Large intestine (tissue), 12 donors: ENCODE results near the gene LEFTY1. TPM values are rescaled to one million over a fixed set of nuclear protein-coding genes. Genes with fewer than 3 reads are reported as not detected.
"Not testable (repeated sequence)": the region's sequence is repeated elsewhere in the genome, so short reads cannot be mapped to it uniquely, and the experiment has no call there.

ENCODE experiments used
- DNase-seq, 2 donors: peaks; one replicate each; pipeline versions ENCODE4 v3.0.0 to v3.0.0-alpha.2; 2013
- H3K27ac ChIP-seq: one replicate; pipeline ENCODE4 v1.5.1; 2013; ENCODE audit warnings: low read length
- H3K27me3 ChIP-seq: 2 replicates; pipeline ENCODE4 v1.6.1; 2013; ENCODE audit warnings: low read length; ENCODE audit not compliant: control insufficient read depth, insufficient read depth
- H3K36me3 ChIP-seq: 2 replicates; pipeline ENCODE4 v1.6.1; 2013; ENCODE audit warnings: low read length; ENCODE audit not compliant: control insufficient read depth, insufficient read depth
- H3K4me1 ChIP-seq: one replicate; pipeline ENCODE4 v1.6.1; 2013; ENCODE audit warnings: low read length; ENCODE audit not compliant: control insufficient read depth, insufficient read depth
- H3K4me3 ChIP-seq: one replicate; pipeline ENCODE4 v1.5.1; 2013; ENCODE audit warnings: low read length
- H3K9me3 ChIP-seq: one replicate; pipeline ENCODE4 v1.6.1; 2013; ENCODE audit warnings: mild to moderate bottlenecking, low read depth, low read length, moderate library complexity; ENCODE audit not compliant: control insufficient read depth
- WGBS: methylation state at CpG from one replicate; pipeline ENCODE4 v1.1.5; 2013; ENCODE audit warnings: low lambda C conversion rate; ENCODE audit not compliant: insufficient coverage; 5-methylcytosine and 5-hydroxymethylcytosine counted together
- long read RNA-seq, 11 donors: transcript quantifications; one replicate each; lab custom pipeline, GENCODE V29; 2026
- polyA plus RNA-seq: library from polyadenylated mRNA; unstranded; fragments of 120-200 nt; gene quantifications from one replicate; pipeline ENCODE4 v1.2.1, GENCODE V29; 2013

The LEFTY1 gene
- polyA plus RNA-seq, result 0.58 TPM
- long read RNA-seq, donor 1, result 0 reads
- long read RNA-seq, donor 2, result 0 reads
- long read RNA-seq, donor 3, result 0 reads
- long read RNA-seq, donor 4, result 0 reads
- long read RNA-seq, donor 5, transcript LEFTY1-201 (4 exons, 1,626 nt), result major isoform, 10 of 10 reads
- long read RNA-seq, donor 5, partial matches to known transcripts, result 0 of 10 reads
- long read RNA-seq, donor 5, other reads (novel, unspliced or antisense), result 0 of 10 reads
- long read RNA-seq, donor 6, result 0 reads
- long read RNA-seq, donor 7, transcript LEFTY1-201 (4 exons, 1,626 nt), result major isoform, 8 of 8 reads
- long read RNA-seq, donor 7, partial matches to known transcripts, result 0 of 8 reads
- long read RNA-seq, donor 7, other reads (novel, unspliced or antisense), result 0 of 8 reads
- long read RNA-seq, donor 8, result 0 reads
- long read RNA-seq, donor 9, result 0 reads
- long read RNA-seq, donor 10, result 0 reads
- long read RNA-seq, donor 11, partial matches to known transcripts, result 0 of 1 reads
- long read RNA-seq, donor 11, other reads (novel, unspliced or antisense), result 0 of 1 reads

GRCh38 chr1:225888898-225889601, at the start of gene LEFTY1:
Gene LEFTY1, minus strand, starts transcription at chr1:225889146. Its CDS starts 80 bp downstream, at chr1:225889066.
- peak in 1 of 2 donors; percentile 56 for DNase-seq
- Histone ChIP-seq H3K27ac (peak within 1 kb of the TSS; percentile 38), H3K4me1 (peaks cover 28% of the 10 kb centered on the region), H3K36me3 (no peaks in the 10 kb centered on the region), H3K27me3 (no peaks in the 10 kb centered on the region), H3K4me3 (no peak within 1 kb of the TSS), H3K9me3 (no peaks in the 10 kb centered on the region)
- WGBS, result no CpG with 5 or more reads among the region's 11 CpGs

- H3K27ac ChIP-seq, result no peak overlapping the region
- H3K9me3 ChIP-seq, result no peaks in the 10 kb centered on the region
- DNase-seq, result no peak
- H3K4me1 ChIP-seq, result no peaks in the 10 kb centered on the region
- H3K27me3 ChIP-seq, result peaks cover 3% of the 10 kb centered on the region
- H3K4me3 ChIP-seq, result no peak overlapping the region
- H3K36me3 ChIP-seq, result no peaks in the 10 kb centered on the region
- WGBS, result no CpG with 5 or more reads among the region's 21 CpGs
Observed at GRCh38 chr1:225937048-225937968, 48.4 kb upstream of the LEFTY1 start.

- no CpG with 5 or more reads among the region's 3 CpGs for WGBS
- Histone ChIP-seq H3K4me1 (no peaks in the 10 kb centered on the region), H3K36me3 (no peaks in the 10 kb centered on the region), H3K27ac (no peak overlapping the region), H3K4me3 (no peak overlapping the region), H3K9me3 (no peaks in the 10 kb centered on the region), H3K27me3 (peaks cover 3% of the 10 kb centered on the region)
- DNase-seq, result no peak
Observed at GRCh38 chr1:225936523-225936922, 47.6 kb upstream of the LEFTY1 start.

- DNase-seq, H3K4me1 ChIP-seq, H3K27ac ChIP-seq, H3K9me3 ChIP-seq, H3K27me3 ChIP-seq, H3K4me3 ChIP-seq, H3K36me3 ChIP-seq: not testable (repeated sequence)
- WGBS, result no CpG with 5 or more reads among the region's 8 CpGs
Observed at GRCh38 chr1:225936086-225936485, 47.1 kb upstream of the LEFTY1 start.

- peaks cover 3% of the 10 kb centered on the region for H3K27me3 ChIP-seq
- H3K4me1 ChIP-seq, result no peaks in the 10 kb centered on the region
- no peaks in the 10 kb centered on the region for H3K9me3 ChIP-seq
- no peak for DNase-seq
- no peak overlapping the region for H3K27ac ChIP-seq
- no peaks in the 10 kb centered on the region for H3K36me3 ChIP-seq
- H3K4me3 ChIP-seq, result no peak overlapping the region
- no CpG with 5 or more reads among the region's 5 CpGs for WGBS
Observed at GRCh38 chr1:225934711-225935110, 45.8 kb upstream of the LEFTY1 start.

GRCh38 chr1:225933072-225933471, 44.1 kb upstream of the LEFTY1 start:
- Histone ChIP-seq H3K27me3 (no peaks in the 10 kb centered on the region), H3K9me3 (no peaks in the 10 kb centered on the region), H3K36me3 (no peaks in the 10 kb centered on the region), H3K27ac (no peak overlapping the region), H3K4me1 (no peaks in the 10 kb centered on the region), H3K4me3 (no peak overlapping the region)
- no peak for DNase-seq
- WGBS, result 80% methylated on average over 2 of the region's 2 CpGs

- no peak overlapping the region for H3K27ac ChIP-seq
- H3K9me3 ChIP-seq, result no peaks in the 10 kb centered on the region
- 80% methylated on average over 1 of the region's 5 CpGs for WGBS
- no peaks in the 10 kb centered on the region for H3K36me3 ChIP-seq
- H3K4me1 ChIP-seq, result no peaks in the 10 kb centered on the region
- no peak for DNase-seq
- H3K27me3 ChIP-seq, result no peaks in the 10 kb centered on the region
- H3K4me3 ChIP-seq, result no peak overlapping the region
Observed at GRCh38 chr1:225931270-225932136, 42.6 kb upstream of the LEFTY1 start.

- DNase-seq, result no peak
- Histone ChIP-seq H3K9me3 (no peaks in the 10 kb centered on the region), H3K36me3 (no peaks in the 10 kb centered on the region), H3K27ac (no peak overlapping the region), H3K4me3 (no peak overlapping the region), H3K27me3 (no peaks in the 10 kb centered on the region), H3K4me1 (no peaks in the 10 kb centered on the region)
- WGBS, result no CpG with 5 or more reads among the region's 2 CpGs
Observed at GRCh38 chr1:225930566-225930965, 41.6 kb upstream of the LEFTY1 start.

- H3K27ac ChIP-seq, H3K4me1 ChIP-seq, H3K27me3 ChIP-seq, H3K36me3 ChIP-seq, H3K4me3 ChIP-seq, H3K9me3 ChIP-seq, DNase-seq: not testable (repeated sequence)
- 100% methylated on average over 1 of the region's 3 CpGs for WGBS
Observed at GRCh38 chr1:225929462-225929861, 40.5 kb upstream of the LEFTY1 start.
